Caco-2 (cell line): ENCODE measurements around the gene MAPK13. TPM values are rescaled to one million over a fixed set of nuclear protein-coding genes. Genes with fewer than 3 reads are reported as not detected.

Experiments
- BruUV-seq: library from RNA; stranded (reverse); fragments of 400-500 nt; replicated peaks from 2 replicates; lab custom pipeline; 2021; lab: Mats Ljungman, UMichigan
- CTCF ChIA-PET: fragments of 300-600 bp; sonication (Branson Sonifier 250); formaldehyde crosslinking; loops from one replicate; lab custom pipeline; 2022; ENCODE audit warnings: antibody characterized with exemption; lab: Charles Lee
- POLR2A ChIA-PET: fragments of 300-600 bp; sonication (Branson Sonifier 250); formaldehyde crosslinking; loops from one replicate; lab custom pipeline; 2022; ENCODE audit warnings: antibody characterized with exemption; lab: Charles Lee
- DNase-seq, 2 experiments: peaks; one replicate each; pipeline versions ENCODE4 v3.0.0 to v3.0.0-alpha.2; 2020 to 2022
- H3K27me3 ChIP-seq: replicated peaks from 2 replicates; pipeline ENCODE4 v1.6.0; 2011; ENCODE audit warnings: low read length; ENCODE audit not compliant: control insufficient read depth, insufficient read depth
- H3K36me3 ChIP-seq: 2 replicates; pipeline ENCODE4 v1.5.1; 2011; ENCODE audit warnings: low read length; ENCODE audit not compliant: control insufficient read depth, insufficient read depth
- H3K4me1 ChIP-seq: fragments of 250-450 bp; sonication (Bioruptor Pico); 2 replicates; pipeline ENCODE4 v1.5.1; 2020; ENCODE audit warnings: mild to moderate bottlenecking
- H3K4me3 ChIP-seq: 2 replicates; pipeline ENCODE4 v1.5.1; 2011; ENCODE audit warnings: low read depth, mild to moderate bottlenecking, control low read depth, low read length
- H3K9me3 ChIP-seq: fragments of 250-450 bp; sonication (Bioruptor Pico); 2 replicates; pipeline ENCODE4 v1.5.1; 2020; ENCODE audit warnings: mild to moderate bottlenecking, moderate library complexity
- H3K27ac Mint-ChIP-seq: one replicate; pipeline ENCODE4 v1.8.0; 2022; ENCODE audit warnings: mixed read lengths; ENCODE audit not compliant: unreplicated experiment
- H3K27me3 Mint-ChIP-seq: one replicate; pipeline ENCODE4 v1.8.0; 2022; ENCODE audit warnings: mixed read lengths; ENCODE audit not compliant: insufficient read depth, unreplicated experiment
- H3K36me3 Mint-ChIP-seq: one replicate; pipeline ENCODE4 v1.8.0; 2022; ENCODE audit warnings: mild to moderate bottlenecking, mixed read lengths; ENCODE audit not compliant: insufficient read depth, unreplicated experiment
- H3K4me1 Mint-ChIP-seq: one replicate; pipeline ENCODE4 v1.8.0; 2022; ENCODE audit warnings: low read depth, mixed read lengths; ENCODE audit not compliant: unreplicated experiment
- H3K4me3 Mint-ChIP-seq: one replicate; pipeline ENCODE4 v1.8.0; 2022; ENCODE audit warnings: mild to moderate bottlenecking, moderate library complexity, mixed read lengths; ENCODE audit not compliant: unreplicated experiment
- H3K9me3 Mint-ChIP-seq: one replicate; pipeline ENCODE4 v1.8.0; 2022; ENCODE audit warnings: mixed read lengths; ENCODE audit not compliant: unreplicated experiment
- CTCF ChIP-seq, 2 experiments: fragments of 200-600 bp in 1 of 2; IDR thresholded peaks; 1 replicate in 1 of 2; 2 replicates in 1 of 2; pipeline versions ENCODE4 v1.5.1 to v1.8.0; 2011 to 2022; ENCODE audit warnings: antibody characterized with exemption in 1 of 2, control low read depth in 1 of 2, inconsistent platforms in 1 of 2, low read depth in 1 of 2, low read length in 1 of 2, mild to moderate bottlenecking in 1 of 2, moderate library complexity in 1 of 2; ENCODE audit not compliant: insufficient read depth in 1 of 2, severe bottlenecking in 1 of 2, unreplicated experiment in 1 of 2
- intact Hi-C: fragments of 100-400 bp; cut with micrococcal nuclease; formaldehyde crosslinking; loops from one replicate; pipeline ENCODE4 v1.10.0; 2022; ENCODE audit not compliant: unreplicated experiment
- total RNA-seq: library from RNA; stranded (reverse); gene quantifications from 2 replicates; pipeline ENCODE4 v1.2.3, GENCODE V29; 2022

The MAPK13 gene
- total RNA-seq, 1 experiment from 2014 or later: 45.7 TPM

- Mint-ChIP-seq H3K36me3 (peaks cover 51% of the 10 kb centered on the region), H3K9me3 (no peaks in the 10 kb centered on the region), H3K4me1 (peaks cover 22% of the 10 kb centered on the region), H3K27me3 (no peaks in the 10 kb centered on the region), H3K27ac (no peak overlapping the region), H3K4me3 (no peak overlapping the region)
- Histone ChIP-seq H3K4me3 (no peak overlapping the region), H3K36me3 (peaks cover 3% of the 10 kb centered on the region), H3K4me1 (peaks cover 32% of the 10 kb centered on the region), H3K9me3 (no peaks in the 10 kb centered on the region), H3K27me3 (no peaks in the 10 kb centered on the region)
- DNase-seq: no peak
- intact Hi-C loops: loop anchor here (5.0 to 10.0 kb wide), 2 partner anchors 137 to 514 kb away; no protein-coding TSS in a partner anchor
- no TSS peak for BruUV-seq
- POLR2A ChIA-PET: no interaction called here
- TF ChIP-seq CTCF (IDR thresholded peaks at IDR 0.05; ENCODE audit: insufficient read depth in 1 of 2, low read depth in 1 of 2, low read length in 1 of 2, severe bottlenecking in 1 of 2, unreplicated experiment in 1 of 2): no peak
- CTCF ChIA-PET: interaction anchor here (0.7 kb wide), 1 partner anchor 71 kb away, joined by 3 read pairs; the partner anchor contains the start of gene MAPK14
These were observed 31.2 kb upstream of the MAPK13 start for GRCh38 chr6:36098920-36099647.

GRCh38 chr6:36099869-36100483 is 30.3 kb upstream of the MAPK13 start:
- Histone ChIP-seq H3K27me3 (no peaks in the 10 kb centered on the region), H3K4me3 (no peak overlapping the region), H3K9me3 (no peaks in the 10 kb centered on the region), H3K36me3 (peaks cover 3% of the 10 kb centered on the region), H3K4me1 (peaks cover 23% of the 10 kb centered on the region)
- no peaks in the 10 kb centered on the region for H3K9me3 Mint-ChIP-seq
- no peaks in the 10 kb centered on the region for H3K27me3 Mint-ChIP-seq
- CTCF ChIA-PET: no interaction called here
- TF ChIP-seq CTCF (IDR thresholded peaks at IDR 0.05; ENCODE audit: insufficient read depth in 1 of 2, low read depth in 1 of 2, low read length in 1 of 2, severe bottlenecking in 1 of 2, unreplicated experiment in 1 of 2): no peak
- no peak for DNase-seq
- intact Hi-C loops: loop anchor here (5.0 to 10.0 kb wide), 2 partner anchors 138 to 515 kb away; no protein-coding TSS in a partner anchor
- no TSS peak for BruUV-seq
- H3K4me3 Mint-ChIP-seq: no peak overlapping the region
- H3K27ac Mint-ChIP-seq: no peak overlapping the region
- H3K36me3 Mint-ChIP-seq: peaks cover 54% of the 10 kb centered on the region
- POLR2A ChIA-PET: no interaction called here
- H3K4me1 Mint-ChIP-seq: peaks cover 15% of the 10 kb centered on the region

- no TSS peak for BruUV-seq
- intact Hi-C loops: no loop called here
- CTCF ChIA-PET: no interaction called here
These were observed 28.6 kb upstream of the MAPK13 start for GRCh38 chr6:36101691-36102090.

More at GRCh38 chr6:36101691-36102090, 28.6 kb upstream of the MAPK13 start:
- Histone ChIP-seq H3K4me1 (peaks cover 6% of the 10 kb centered on the region), H3K27me3 (no peaks in the 10 kb centered on the region), H3K36me3 (peaks cover 3% of the 10 kb centered on the region), H3K4me3 (no peak overlapping the region), H3K9me3 (no peaks in the 10 kb centered on the region)
- Mint-ChIP-seq H3K27me3 (no peaks in the 10 kb centered on the region), H3K9me3 (no peaks in the 10 kb centered on the region), H3K4me3 (no peak overlapping the region), H3K27ac (no peak overlapping the region), H3K4me1 (peaks cover under 1% of the 10 kb centered on the region), H3K36me3 (peaks cover 59% of the 10 kb centered on the region)
- TF ChIP-seq CTCF (IDR thresholded peaks at IDR 0.05; ENCODE audit: insufficient read depth in 1 of 2, low read depth in 1 of 2, low read length in 1 of 2, severe bottlenecking in 1 of 2, unreplicated experiment in 1 of 2): no peak
- DNase-seq: no peak
- POLR2A ChIA-PET: no interaction called here
